ENCODE measurements around the gene RAB31. TPM values are rescaled to one million over a fixed set of nuclear protein-coding genes. Genes with fewer than 3 reads are reported as not detected.
A peak's percentile ranks its signal among the peaks of the same experiment; 100 is the strongest.
"Not testable (repeated sequence)": the region's sequence is repeated elsewhere in the genome, so short reads cannot be mapped to it uniquely, and the experiment has no call there.

Gene RAB31
- total RNA-seq, 1 donor from 2014 or later, result 31.2 TPM

- TF ChIP-seq CTCF (conservative IDR thresholded peaks at IDR 0.05; ENCODE audit: low read depth, low read length), result no peak
- DNase-seq (ENCODE audit: low read depth), result no peak
- H3K4me3 ChIP-seq (ENCODE audit: low read depth, low read length), result no peak overlapping the region
Observed at GRCh38 chr18:9897129-9897528, 189.0 kb downstream of the RAB31 start.

GRCh38 chr18:9897787-9898291 lies 189.7 kb downstream of the RAB31 start:
- not testable (repeated sequence) for DNase-seq (ENCODE audit: low read depth); H3K4me3 ChIP-seq (ENCODE audit: low read depth, low read length)

GRCh38 chr18:9898792-9899549 lies 190.9 kb downstream of the RAB31 start:
- TF ChIP-seq CTCF (conservative IDR thresholded peaks at IDR 0.05; ENCODE audit: low read depth, low read length), result no peak
- no peak overlapping the region for H3K4me3 ChIP-seq (ENCODE audit: low read depth, low read length)
- peak; percentile 69 for DNase-seq (ENCODE audit: low read depth)

GRCh38 chr18:9899550-9899930 lies 191.4 kb downstream of the RAB31 start:
- DNase-seq (ENCODE audit: low read depth); H3K4me3 ChIP-seq (ENCODE audit: low read depth, low read length): not testable (repeated sequence)

- H3K4me3 ChIP-seq (ENCODE audit: low read depth, low read length), result no peak overlapping the region
- DNase-seq (ENCODE audit: low read depth), result no peak
- no peak for TF ChIP-seq CTCF (conservative IDR thresholded peaks at IDR 0.05; ENCODE audit: low read depth, low read length)
Observed at GRCh38 chr18:9900699-9901098, 192.6 kb downstream of the RAB31 start.

GRCh38 chr18:9901377-9901776 lies 193.3 kb downstream of the RAB31 start:
- no peak overlapping the region for H3K4me3 ChIP-seq (ENCODE audit: low read depth, low read length)
- no peak for TF ChIP-seq CTCF (conservative IDR thresholded peaks at IDR 0.05; ENCODE audit: low read depth, low read length)
- no peak for DNase-seq (ENCODE audit: low read depth)

- not testable (repeated sequence) for DNase-seq (ENCODE audit: low read depth); H3K4me3 ChIP-seq (ENCODE audit: low read depth, low read length)
Observed at GRCh38 chr18:9902264-9902663, 194.2 kb downstream of the RAB31 start.

DNA sequence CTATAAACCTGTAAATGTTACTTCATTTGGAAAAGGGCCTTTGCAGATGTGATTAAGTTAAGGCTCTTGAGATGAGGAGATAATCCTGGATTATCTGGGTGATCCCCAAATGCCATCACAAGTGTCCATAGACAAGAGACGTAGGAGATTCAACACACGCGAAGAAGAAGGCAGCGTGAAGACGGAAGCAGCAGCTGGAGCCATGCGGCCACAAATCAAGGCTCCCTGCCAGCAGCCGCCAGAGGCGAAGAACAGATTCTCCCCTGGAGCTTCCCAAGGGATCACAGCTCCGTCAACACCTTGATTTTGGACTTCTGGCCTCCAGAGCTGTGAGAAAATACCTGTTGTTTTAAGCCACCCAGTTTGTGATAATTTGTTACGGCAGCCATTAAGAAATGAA lies 194.7 kb downstream of the RAB31 start:
- TF ChIP-seq CTCF (conservative IDR thresholded peaks at IDR 0.05; ENCODE audit: low read depth, low read length), result no peak
- no peak overlapping the region for H3K4me3 ChIP-seq (ENCODE audit: low read depth, low read length)
- DNase-seq (ENCODE audit: low read depth), result no peak

Data from epithelial cell of proximal tubule (primary cell).